Fibroblast of gingiva (primary cell): ENCODE measurements around the gene SAP130.

Experiments used
- DNase-seq: peaks from one replicate; pipeline ENCODE4 v3.0.0-alpha.2; 2011; ENCODE audit warnings: low read depth

SAP130 gene

GRCh38 chr2:127893494-127893893, 134.4 kb downstream of the SAP130 start:
- no peak for DNase-seq

GRCh38 chr2:127893033-127893432, 134.8 kb downstream of the SAP130 start:
- DNase-seq, result no peak

- no peak for DNase-seq
These were observed 136.0 kb downstream of the SAP130 start for GRCh38 chr2:127891811-127892210.
